ENCODE results near the gene EREG. TPM values are rescaled to one million over a fixed set of nuclear protein-coding genes. Genes with fewer than 3 reads are reported as not detected.

Gene EREG
- total RNA-seq, 1 donor, result 15.0 TPM

- DNase-seq (ENCODE audit: low read depth), result no peak
- TF ChIP-seq, protein P1, sequence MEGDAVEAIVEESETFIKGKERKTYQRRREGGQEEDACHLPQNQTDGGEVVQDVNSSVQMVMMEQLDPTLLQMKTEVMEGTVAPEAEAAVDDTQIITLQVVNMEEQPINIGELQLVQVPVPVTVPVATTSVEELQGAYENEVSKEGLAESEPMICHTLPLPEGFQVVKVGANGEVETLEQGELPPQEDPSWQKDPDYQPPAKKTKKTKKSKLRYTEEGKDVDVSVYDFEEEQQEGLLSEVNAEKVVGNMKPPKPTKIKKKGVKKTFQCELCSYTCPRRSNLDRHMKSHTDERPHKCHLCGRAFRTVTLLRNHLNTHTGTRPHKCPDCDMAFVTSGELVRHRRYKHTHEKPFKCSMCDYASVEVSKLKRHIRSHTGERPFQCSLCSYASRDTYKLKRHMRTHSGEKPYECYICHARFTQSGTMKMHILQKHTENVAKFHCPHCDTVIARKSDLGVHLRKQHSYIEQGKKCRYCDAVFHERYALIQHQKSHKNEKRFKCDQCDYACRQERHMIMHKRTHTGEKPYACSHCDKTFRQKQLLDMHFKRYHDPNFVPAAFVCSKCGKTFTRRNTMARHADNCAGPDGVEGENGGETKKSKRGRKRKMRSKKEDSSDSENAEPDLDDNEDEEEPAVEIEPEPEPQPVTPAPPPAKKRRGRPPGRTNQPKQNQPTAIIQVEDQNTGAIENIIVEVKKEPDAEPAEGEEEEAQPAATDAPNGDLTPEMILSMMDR (IDR thresholded peaks at IDR 0.05; ENCODE audit: insufficient read depth, low read length), result no peak
- no peak overlapping the region for H3K4me3 ChIP-seq (ENCODE audit: low read depth, low read length)
These were observed 2.6 kb upstream of the EREG start for GRCh38 chr4:74362347-74362746.

- TF ChIP-seq, protein P1 (IDR thresholded peaks at IDR 0.05; ENCODE audit: insufficient read depth, low read length), result no peak
- DNase-seq (ENCODE audit: low read depth), result no peak
- H3K4me3 ChIP-seq (ENCODE audit: low read depth, low read length), result no peak overlapping the region
These were observed 691 bp upstream of the EREG start for GRCh38 chr4:74364256-74364651.

DNA sequence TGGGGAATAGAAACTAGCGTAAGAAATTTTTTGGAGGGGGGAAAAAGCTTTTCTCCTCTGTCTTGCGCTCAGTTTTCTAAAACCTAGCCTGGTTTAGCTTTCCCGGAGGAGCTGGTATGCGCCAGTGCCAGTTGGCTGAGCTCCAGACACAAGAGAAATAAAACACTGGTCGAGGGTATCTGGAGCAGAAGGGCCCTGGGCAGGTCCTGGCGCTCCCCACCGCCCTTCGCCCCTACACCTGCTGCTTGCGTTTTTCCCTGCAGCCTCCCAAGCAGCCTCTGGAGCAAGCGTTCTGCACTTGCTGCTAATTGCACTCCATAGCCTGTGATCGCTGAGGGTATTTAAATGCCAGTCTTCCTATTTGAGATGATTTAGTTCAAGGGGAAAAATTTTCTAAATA, 816 bp downstream of the EREG start:
- DNase-seq (ENCODE audit: low read depth), result no peak
- no peak overlapping the region for H3K4me3 ChIP-seq (ENCODE audit: low read depth, low read length)
- TF ChIP-seq, protein P1 (IDR thresholded peaks at IDR 0.05; ENCODE audit: insufficient read depth, low read length), result no peak

- TF ChIP-seq, protein P1 (IDR thresholded peaks at IDR 0.05; ENCODE audit: insufficient read depth, low read length), result no peak
- no peak for DNase-seq (ENCODE audit: low read depth)
These were observed 1.5 kb downstream of the EREG start for GRCh38 chr4:74366367-74366911.

GRCh38 chr4:74367656-74368290, 2.8 kb downstream of the EREG start:
- DNase-seq (ENCODE audit: low read depth), result no peak
- TF ChIP-seq, protein P1 (IDR thresholded peaks at IDR 0.05; ENCODE audit: insufficient read depth, low read length), result no peak
- no peak overlapping the region for H3K4me3 ChIP-seq (ENCODE audit: low read depth, low read length)

More at GRCh38 chr4:74366367-74366911, 1.5 kb downstream of the EREG start:
- H3K4me3 ChIP-seq (ENCODE audit: low read depth, low read length), result no peak overlapping the region

DNA sequence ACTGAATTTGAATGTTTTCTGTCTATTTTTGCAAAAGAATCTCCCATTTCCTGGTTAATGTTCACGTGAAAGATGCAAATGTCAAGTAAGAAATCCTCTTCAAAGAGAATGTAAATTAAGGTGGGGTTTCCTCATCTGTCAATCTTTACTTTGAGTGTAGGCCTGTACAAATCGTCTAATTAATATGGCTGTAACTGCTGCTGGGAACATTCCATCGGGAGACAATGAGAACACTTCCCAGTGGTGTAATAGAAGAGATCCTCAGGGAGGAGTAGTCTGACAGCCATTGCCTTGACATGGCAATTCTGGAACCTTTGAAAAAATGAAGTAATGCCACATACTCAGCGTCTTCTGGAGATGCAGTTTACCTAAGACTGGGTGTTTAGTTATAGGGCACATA, 3.7 kb downstream of the EREG start:
- TF ChIP-seq, protein P1 (IDR thresholded peaks at IDR 0.05; ENCODE audit: insufficient read depth, low read length), result no peak
- no peak for DNase-seq (ENCODE audit: low read depth)

GRCh38 chr4:74369855-74370254, 4.9 kb downstream of the EREG start:
- H3K4me3 ChIP-seq (ENCODE audit: low read depth, low read length), result no peak overlapping the region
- no peak for DNase-seq (ENCODE audit: low read depth)
- TF ChIP-seq, protein P1 (IDR thresholded peaks at IDR 0.05; ENCODE audit: insufficient read depth, low read length), result no peak

More for the DNA sequence above, 3.7 kb downstream of the EREG start:
- no peak overlapping the region for H3K4me3 ChIP-seq (ENCODE audit: low read depth, low read length)
